H1 (cell line): ENCODE measurements around the gene LPCAT3. TPM values are rescaled to one million over a fixed set of nuclear protein-coding genes. Genes with fewer than 3 reads are reported as not detected.

Experiments used
- BCL11A ChIP-seq, 2 experiments: IDR thresholded peaks; one replicate each; pipeline ENCODE4 v1.6.1; 2011; ENCODE audit warnings: low read depth in 2 of 2, low read length in 2 of 2, mild to moderate bottlenecking in 2 of 2
- CBX5 ChIP-seq: fragments of 300-800, 300-1000 bp; sonication (generic); IDR thresholded peaks from 2 replicates; pipeline ENCODE4 v1.7.1; 2016; ENCODE audit warnings: antibody characterized with exemption, low read length, low read depth
- CHD2 ChIP-seq: IDR thresholded peaks from 2 replicates; pipeline ENCODE4 v1.6.1; 2012; ENCODE audit warnings: low read length, improper control_type of control experiment
- CHD7 ChIP-seq: fragments of 300-600 bp; sonication (generic); IDR thresholded peaks from 2 replicates; pipeline ENCODE4 v1.7.1; 2012; ENCODE audit warnings: low read length, moderate library complexity, mild to moderate bottlenecking, inconsistent platforms; ENCODE audit not compliant: insufficient replicate concordance
- HDAC2 ChIP-seq, 2 experiments: fragments of 300-600 bp in 1 of 2; sonication (generic) in 1 of 2; IDR thresholded peaks; 2 replicates each; pipeline ENCODE4 v1.6.1; 2011 to 2012; ENCODE audit warnings: low read depth in 2 of 2, low read length in 2 of 2, mild to moderate bottlenecking in 2 of 2, moderate library complexity in 2 of 2, borderline replicate concordance in 1 of 2, inconsistent platforms in 1 of 2
- JUND ChIP-seq: IDR thresholded peaks from 2 replicates; pipeline ENCODE4 v1.6.1; 2011; ENCODE audit warnings: mild to moderate bottlenecking, improper control_type of control experiment, low read length
- POLR2A ChIP-seq, 2 experiments: IDR thresholded peaks; 1 replicate in 1 of 2; 2 replicates in 1 of 2; pipeline ENCODE4 v1.6.1; 2011; ENCODE audit warnings: low read depth in 2 of 2, low read length in 2 of 2, mild to moderate bottlenecking in 2 of 2; ENCODE audit errors: control extremely low read depth in 1 of 2
- RBBP5 ChIP-seq: IDR thresholded peaks from 2 replicates; pipeline ENCODE4 v1.7.1; 2012; ENCODE audit warnings: low read depth, mild to moderate bottlenecking, inconsistent platforms, low read length, moderate library complexity, borderline replicate concordance
- SAP30 ChIP-seq: fragments of 300-600 bp; sonication (generic); IDR thresholded peaks from 2 replicates; pipeline ENCODE4 v1.7.1; 2012; ENCODE audit warnings: low read length, moderate library complexity, mild to moderate bottlenecking, inconsistent platforms; ENCODE audit not compliant: insufficient read depth, insufficient replicate concordance
- SUZ12 ChIP-seq: fragments of 200-600 bp; sonication (generic); IDR thresholded peaks from 2 replicates; pipeline ENCODE4 v1.6.1; 2012; ENCODE audit warnings: mild to moderate bottlenecking, inconsistent platforms, low read length, moderate library complexity, mixed read lengths
- TBP ChIP-seq: IDR thresholded peaks from 2 replicates; pipeline ENCODE4 v1.6.1; 2011; ENCODE audit warnings: low read depth, low read length, improper control_type of control experiment
- polyA plus RNA-seq, 7 experiments: library from polyadenylated mRNA; depleted of rRNA in 3 of 7; stranded (reverse) in 5 of 7; unstranded in 2 of 7; fragments of >200 nt in 5 of 7; fragments of 200-250 nt in 2 of 7; gene quantifications; 1 replicate in 5 of 7; 2 replicates in 1 of 7; 4 replicates in 1 of 7; pipeline versions ENCODE4 v1.2.1 to v1.2.3, GENCODE V29; 2011 to 2013; ENCODE audit warnings: missing spikeins in 2 of 7, mixed read lengths in 2 of 7
- total RNA-seq: library from RNA; stranded (reverse); fragmentation: NEBNext Ultra II Directional; extraction: Animal tissue kit (Norgen Biotek cat#: 25700); gene quantifications from 2 replicates; pipeline ENCODE4 v1.2.1, GENCODE V29; 2021

LPCAT3 gene
- total and polyA plus RNA-seq, 2 of the 8 experiments (the other 6 are each of a cell fraction or from before 2014, with no cell fraction given), result 55.8 to 70.4 TPM

- TF ChIP-seq CHD7 (no peak), CBX5 (no peak), SUZ12 (no peak), SAP30 (no peak), POLR2A (IDR thresholded peaks at IDR 0.05; ENCODE audit: control extremely low read depth in 1 of 2, low read depth in 2 of 2, low read length in 2 of 2) (no peak), CHD2 (no peak), RBBP5 (no peak), BCL11A (IDR thresholded peaks at IDR 0.05; ENCODE audit: low read depth in 2 of 2, low read length in 2 of 2) (no peak), TBP (no peak), JUND (no peak), HDAC2 (IDR thresholded peaks at IDR 0.05; ENCODE audit: borderline replicate concordance in 1 of 2, low read depth in 2 of 2, low read length in 2 of 2) (no peak)
Measured at GRCh38 chr12:7038591-7038990, 20.3 kb upstream of the LPCAT3 start (continued).
